GM23338 (cell line): Measurements from ENCODE around the gene CASP10. TPM values are rescaled to one million over a fixed set of nuclear protein-coding genes. Genes with fewer than 3 reads are reported as not detected.

ENCODE experiments used
- ATAC-seq: fragments of 200-7000 bp; cut with Tn5 transposase; 3 replicates; pipeline ENCODE4 v1.9.1; 2020
- DNase-seq: peaks from one replicate; pipeline ENCODE4 v3.0.0-alpha.2; 2015; ENCODE audit warnings: low spot score
- H2AFZ ChIP-seq: fragments of 200-600 bp; sonication (generic); 2 replicates; pipeline ENCODE4 v1.8.0; 2016; ENCODE audit warnings: antibody characterized with exemption, mild to moderate bottlenecking, moderate library complexity
- H3F3A ChIP-seq: fragments of 200-600 bp; sonication (generic); replicated peaks from 2 replicates; pipeline ENCODE4 v1.8.0; 2017; ENCODE audit warnings: antibody characterized with exemption, mixed run types, low read depth
- H3K27ac ChIP-seq: fragments of 200-600 bp; sonication (generic); 2 replicates; pipeline ENCODE4 v1.6.1; 2016; ENCODE audit warnings: low read depth
- H3K27me3 ChIP-seq: fragments of 200-600 bp; sonication (generic); 2 replicates; pipeline ENCODE4 v1.8.0; 2016; ENCODE audit warnings: mild to moderate bottlenecking, mixed run types, moderate library complexity; ENCODE audit not compliant: insufficient read depth
- H3K36me3 ChIP-seq: fragments of 200-600 bp; sonication (generic); 2 replicates; pipeline ENCODE4 v1.8.0; 2016; ENCODE audit warnings: mild to moderate bottlenecking; ENCODE audit not compliant: insufficient read depth
- H3K4me1 ChIP-seq: fragments of 200-600 bp; sonication (generic); 2 replicates; pipeline ENCODE4 v1.8.0; 2016; ENCODE audit warnings: mild to moderate bottlenecking, moderate library complexity; ENCODE audit not compliant: insufficient read depth
- H3K4me2 ChIP-seq: fragments of 200-600 bp; sonication (generic); 2 replicates; pipeline ENCODE4 v1.7.1; 2017; ENCODE audit warnings: mixed run types
- H3K4me3 ChIP-seq: fragments of 200-600 bp; sonication (generic); 2 replicates; pipeline ENCODE4 v1.6.1; 2016; ENCODE audit warnings: mixed run types
- H3K79me2 ChIP-seq: fragments of 200-600 bp; sonication (generic); replicated peaks from 2 replicates; pipeline ENCODE4 v1.8.0; 2017; ENCODE audit warnings: mild to moderate bottlenecking; ENCODE audit not compliant: insufficient read depth
- H3K9me2 ChIP-seq: fragments of 200-600 bp; sonication (generic); 2 replicates; pipeline ENCODE4 v1.8.0; 2017; ENCODE audit not compliant: insufficient read depth
- H4K20me1 ChIP-seq: fragments of 200-600 bp; sonication (generic); replicated peaks from 2 replicates; pipeline ENCODE4 v1.8.0; 2017; ENCODE audit warnings: mild to moderate bottlenecking; ENCODE audit not compliant: insufficient read depth
- H3K27ac Mint-ChIP-seq: 2 replicates; pipeline ENCODE4 v1.8.0; 2020; ENCODE audit warnings: inconsistent platforms, mild to moderate bottlenecking, moderate library complexity, mixed read lengths
- H3K27me3 Mint-ChIP-seq: 3 replicates; pipeline ENCODE4 v1.8.0; 2022; ENCODE audit warnings: low read depth, mild to moderate bottlenecking, moderate library complexity, mixed read lengths, inconsistent platforms; ENCODE audit not compliant: insufficient read depth, poor library complexity
- H3K36me3 Mint-ChIP-seq: 3 replicates; pipeline ENCODE4 v1.8.0; 2021; ENCODE audit warnings: low read depth, mild to moderate bottlenecking, inconsistent platforms, moderate library complexity, mixed read lengths
- H3K4me1 Mint-ChIP-seq: 3 replicates; pipeline ENCODE4 v1.8.0; 2020; ENCODE audit warnings: mild to moderate bottlenecking, inconsistent platforms, mixed read lengths
- H3K4me3 Mint-ChIP-seq: 3 replicates; pipeline ENCODE4 v1.8.0; 2021; ENCODE audit warnings: moderate library complexity, mild to moderate bottlenecking, inconsistent platforms, mixed read lengths
- H3K9me3 Mint-ChIP-seq: 3 replicates; pipeline ENCODE4 v1.8.0; 2020; ENCODE audit warnings: moderate library complexity, mild to moderate bottlenecking, inconsistent platforms, mixed read lengths
- CREB1 ChIP-seq: fragments of 250-450 bp; sonication (Bioruptor Pico); IDR thresholded peaks from 2 replicates; pipeline ENCODE4 v1.5.0; 2020; ENCODE audit warnings: low read depth, mild to moderate bottlenecking, moderate library complexity
- CTCF ChIP-seq, 2 experiments: fragments of 200-600 bp in 1 of 2; sonication (generic) in 1 of 2; conservative IDR thresholded peaks; 2 replicates each; pipeline versions ENCODE4 v1.5.1 to v1.6.1; 2016 to 2017; ENCODE audit warnings: antibody characterized with exemption in 2 of 2, low read depth in 2 of 2, mild to moderate bottlenecking in 2 of 2, moderate library complexity in 1 of 2
- ETS1 ChIP-seq: IDR thresholded peaks from 2 replicates; pipeline ENCODE4 v1.6.1; 2016; ENCODE audit warnings: antibody characterized with exemption
- EZH2 ChIP-seq: fragments of 200-600 bp; sonication (generic); IDR thresholded peaks from one replicate; pipeline ENCODE4 v1.8.0; 2017; ENCODE audit warnings: antibody characterized with exemption, mild to moderate bottlenecking, low read depth; ENCODE audit not compliant: unreplicated experiment
- EZH2phosphoT487 ChIP-seq: fragments of 200-600 bp; sonication (generic); IDR thresholded peaks from one replicate; pipeline ENCODE4 v1.8.1; 2018; ENCODE audit warnings: antibody characterized with exemption; ENCODE audit not compliant: unreplicated experiment
- JUNB ChIP-seq: IDR thresholded peaks from one replicate; pipeline ENCODE4 v1.6.1; 2016; ENCODE audit warnings: antibody characterized with exemption; ENCODE audit not compliant: unreplicated experiment
- NANOG ChIP-seq: IDR thresholded peaks from 2 replicates; pipeline ENCODE4 v1.6.1; 2016; ENCODE audit warnings: antibody characterized with exemption, borderline replicate concordance
- POLR2AphosphoS5 ChIP-seq: IDR thresholded peaks from 2 replicates; pipeline ENCODE4 v1.6.1; 2016; ENCODE audit warnings: antibody characterized with exemption, low read depth
- REST ChIP-seq: IDR thresholded peaks from one replicate; pipeline ENCODE4 v1.6.1; 2018; ENCODE audit warnings: antibody characterized with exemption; ENCODE audit not compliant: unreplicated experiment
- STAT1 ChIP-seq: IDR thresholded peaks from one replicate; pipeline ENCODE4 v1.6.1; 2016; ENCODE audit warnings: antibody characterized with exemption; ENCODE audit not compliant: unreplicated experiment
- ZNF114 ChIP-seq: fragments of 250-450 bp; sonication (Bioruptor Pico); IDR thresholded peaks from 2 replicates; pipeline ENCODE4 v1.5.0; 2020; ENCODE audit warnings: mild to moderate bottlenecking, moderate library complexity
- ZNF331 ChIP-seq: fragments of 250-450 bp; sonication (Bioruptor Pico); IDR thresholded peaks from 2 replicates; pipeline ENCODE4 v1.5.0; 2020; ENCODE audit warnings: low read depth, mild to moderate bottlenecking, moderate library complexity
- ZNF462 ChIP-seq: fragments of 250-450 bp; sonication (Bioruptor Pico); IDR thresholded peaks from 2 replicates; pipeline ENCODE4 v1.5.0; 2020; ENCODE audit warnings: mild to moderate bottlenecking, moderate library complexity
- polyA plus RNA-seq: library from polyadenylated mRNA; unstranded; fragments of >200 nt; fragmentation: Nextera tagmentation; extraction: Ambion mirVana; gene quantifications from 2 replicates; pipeline ENCODE4 v1.2.1, GENCODE V29; 2016
- total RNA-seq: library from RNA; depleted of rRNA; stranded (reverse); fragments of >200 nt; shearing (Covaris generic); gene quantifications from 2 replicates; pipeline ENCODE4 v1.2.3, GENCODE V29; 2014

Gene CASP10
- total and polyA plus RNA-seq, 2 experiments from 2014 or later = 1.9 to 3.5 TPM

- Mint-ChIP-seq H3K27ac (no peak overlapping the region), H3K4me1 (peaks cover 6% of the 10 kb centered on the region), H3K27me3 (peaks cover 4% of the 10 kb centered on the region), H3K4me3 (no peak overlapping the region), H3K9me3 (peaks cover 9% of the 10 kb centered on the region; the same call in 2 of the 3 replicates), H3K36me3 (peaks cover 16% of the 10 kb centered on the region; the same call in 1 of the 3 replicates)
- H3K79me2 ChIP-seq = no peaks in the 10 kb centered on the region
- no peaks in the 10 kb centered on the region for H3K27me3 ChIP-seq
- no peak for TF ChIP-seq REST
- TF ChIP-seq CREB1 (CRISPR knock-in tag) = no peak
- TF ChIP-seq EZH2phosphoT487 = no peak
- no peak for TF ChIP-seq STAT1
- no peak for TF ChIP-seq POLR2AphosphoS5
- TF ChIP-seq ZNF331 (CRISPR knock-in tag) = no peak
- TF ChIP-seq JUNB = no peak
- no peak for TF ChIP-seq ZNF462 (CRISPR knock-in tag)
- TF ChIP-seq ZNF114 (CRISPR knock-in tag) = no peak
- TF ChIP-seq ETS1 = no peak
- TF ChIP-seq CTCF (conservative IDR thresholded peaks at IDR 0.05; ENCODE audit: low read depth in 2 of 2) = no peak
- no peak for TF ChIP-seq EZH2
- TF ChIP-seq NANOG = no peak
- no peaks in the 10 kb centered on the region for H4K20me1 ChIP-seq
- H3F3A ChIP-seq = no peaks in the 10 kb centered on the region
- ATAC-seq (no peak), DNase-seq (no peak)
- no peak overlapping the region for H2AFZ ChIP-seq
- H3K9me2 ChIP-seq = no peaks in the 10 kb centered on the region
- no peak overlapping the region for H3K27ac ChIP-seq
- no peak overlapping the region for H3K4me2 ChIP-seq
- no peak overlapping the region for H3K4me3 ChIP-seq
- no peaks in the 10 kb centered on the region for H3K4me1 ChIP-seq
- H3K36me3 ChIP-seq = no peaks in the 10 kb centered on the region
Measured at GRCh38 chr2:201237486-201238123, 54.7 kb downstream of the CASP10 start.
